Activated naive CD8-positive, alpha-beta T cell treated with anti-CD3 and anti-CD28 coated beads, Interleukin-2, amount 50 U/mL, for 16 hours (primary cell): ENCODE data around the gene IRGC.

Experiments used
- DNase-seq: peaks from one replicate; pipeline ENCODE4 v3.0.0-alpha.2; 2020; ENCODE audit warnings: low read depth, low spot score

IRGC gene

GRCh38 chr19:43723588-43723987 is 7.7 kb downstream of the IRGC start:
- DNase-seq = no peak

- no peak for DNase-seq
These were observed 9.0 kb downstream of the IRGC start for GRCh38 chr19:43724896-43725295.

- DNase-seq = no peak
These were observed 9.6 kb downstream of the IRGC start for GRCh38 chr19:43725468-43725867.

- no peak for DNase-seq
These were observed 11.1 kb downstream of the IRGC start for GRCh38 chr19:43726736-43727592.

GRCh38 chr19:43727593-43727853 is 11.6 kb downstream of the IRGC start:
- DNase-seq = no peak

- no peak for DNase-seq
These were observed 14.0 kb downstream of the IRGC start for GRCh38 chr19:43729919-43730318.

- DNase-seq = no peak
These were observed 15.5 kb downstream of the IRGC start for GRCh38 chr19:43731346-43731745.

- no peak for DNase-seq
These were observed 16.0 kb downstream of the IRGC start for GRCh38 chr19:43731846-43732245.

- no peak for DNase-seq
These were observed 19.1 kb downstream of the IRGC start for GRCh38 chr19:43735013-43735412.

- no peak for DNase-seq
These were observed 20.1 kb downstream of the IRGC start for GRCh38 chr19:43735957-43736356.

GRCh38 chr19:43738780-43739211 is 22.9 kb downstream of the IRGC start:
- DNase-seq = no peak

GRCh38 chr19:43739439-43740235 is 23.8 kb downstream of the IRGC start:
- no peak for DNase-seq

GRCh38 chr19:43741075-43741825 is 25.4 kb downstream of the IRGC start:
- no peak for DNase-seq

GRCh38 chr19:43743059-43743458 is 27.2 kb downstream of the IRGC start:
- DNase-seq = no peak

GRCh38 chr19:43747557-43748204 is 31.8 kb downstream of the IRGC start:
- no peak for DNase-seq

GRCh38 chr19:43748205-43748594 is 32.3 kb downstream of the IRGC start:
- DNase-seq = no peak

- no peak for DNase-seq
These were observed 32.8 kb downstream of the IRGC start for GRCh38 chr19:43748685-43749084.

GRCh38 chr19:43749152-43749551 is 33.3 kb downstream of the IRGC start:
- DNase-seq = no peak

GRCh38 chr19:43749898-43750297 is 34.0 kb downstream of the IRGC start:
- no peak for DNase-seq

- no peak for DNase-seq
These were observed 35.8 kb downstream of the IRGC start for GRCh38 chr19:43751466-43752220.

GRCh38 chr19:43752287-43752875 is 36.5 kb downstream of the IRGC start:
- DNase-seq = no peak
